ENCODE results near the gene EXOC2. TPM values are rescaled to one million over a fixed set of nuclear protein-coding genes. Genes with fewer than 3 reads are reported as not detected.

The EXOC2 gene
- total and polyA plus RNA-seq, 2 donors (not counting 1 experiment from before 2014, with no cell fraction given): 12.2 to 45.0 TPM

DNA sequence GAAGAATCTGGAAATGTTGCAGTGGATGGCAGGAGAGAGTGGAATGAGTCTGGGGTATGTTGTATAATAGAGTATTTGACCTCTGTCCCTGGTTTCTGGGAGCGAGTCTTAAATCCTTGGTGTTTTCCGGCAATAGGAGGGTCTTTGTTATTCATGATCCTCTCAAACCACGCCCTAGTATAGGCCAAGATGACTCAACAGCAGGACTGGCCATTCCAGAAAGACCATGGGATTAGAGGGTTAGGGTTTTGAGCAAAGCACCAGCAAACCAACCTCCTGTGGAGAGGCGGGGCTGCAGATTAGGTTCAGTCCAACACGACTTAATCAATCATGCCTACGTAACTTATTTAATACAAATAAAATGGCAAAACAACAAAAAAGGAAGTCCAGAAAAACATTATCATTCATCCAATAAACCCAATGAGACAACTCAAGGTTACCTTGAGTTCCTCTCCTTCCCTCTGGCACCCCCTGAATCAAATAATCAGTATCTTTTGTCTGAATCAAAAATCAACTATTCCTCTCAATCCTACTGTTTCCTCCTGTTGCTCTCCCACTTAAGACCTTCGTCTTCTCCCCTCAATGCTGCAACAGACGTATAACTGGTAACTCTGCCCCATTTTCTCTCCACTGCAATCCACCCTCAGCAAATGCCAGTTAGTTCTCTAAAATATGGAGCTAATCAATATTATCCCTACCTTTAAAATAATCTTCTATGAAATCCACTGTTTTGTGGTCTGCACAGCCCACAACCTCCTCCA lies 51.5 kb downstream of the EXOC2 start:
- no peak for ATAC-seq (ENCODE audit: low read depth)
- peaks cover 49% of the 10 kb centered on the region for H3K79me2 ChIP-seq (ENCODE audit: control insufficient read depth, insufficient read depth, low read length)
- POLR2A ChIA-PET: no interaction called here
- TF ChIP-seq EZH2 (IDR thresholded peaks at IDR 0.05; ENCODE audit: borderline replicate concordance, insufficient read depth, low read depth, low read length, poor library complexity, severe bottlenecking): no peak
- TF ChIP-seq, protein P1, sequence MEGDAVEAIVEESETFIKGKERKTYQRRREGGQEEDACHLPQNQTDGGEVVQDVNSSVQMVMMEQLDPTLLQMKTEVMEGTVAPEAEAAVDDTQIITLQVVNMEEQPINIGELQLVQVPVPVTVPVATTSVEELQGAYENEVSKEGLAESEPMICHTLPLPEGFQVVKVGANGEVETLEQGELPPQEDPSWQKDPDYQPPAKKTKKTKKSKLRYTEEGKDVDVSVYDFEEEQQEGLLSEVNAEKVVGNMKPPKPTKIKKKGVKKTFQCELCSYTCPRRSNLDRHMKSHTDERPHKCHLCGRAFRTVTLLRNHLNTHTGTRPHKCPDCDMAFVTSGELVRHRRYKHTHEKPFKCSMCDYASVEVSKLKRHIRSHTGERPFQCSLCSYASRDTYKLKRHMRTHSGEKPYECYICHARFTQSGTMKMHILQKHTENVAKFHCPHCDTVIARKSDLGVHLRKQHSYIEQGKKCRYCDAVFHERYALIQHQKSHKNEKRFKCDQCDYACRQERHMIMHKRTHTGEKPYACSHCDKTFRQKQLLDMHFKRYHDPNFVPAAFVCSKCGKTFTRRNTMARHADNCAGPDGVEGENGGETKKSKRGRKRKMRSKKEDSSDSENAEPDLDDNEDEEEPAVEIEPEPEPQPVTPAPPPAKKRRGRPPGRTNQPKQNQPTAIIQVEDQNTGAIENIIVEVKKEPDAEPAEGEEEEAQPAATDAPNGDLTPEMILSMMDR (IDR thresholded peaks at IDR 0.05): no peak
- H3K9me3 ChIP-seq (ENCODE audit: control extremely low read depth in 1 of 3, control insufficient read depth in 2 of 3, insufficient read depth in 1 of 3, low read length in 2 of 3): no peaks in the 10 kb centered on the region
- peaks cover 0 to 5% of the 10 kb centered on the region in 2 donors for H3K4me1 ChIP-seq (ENCODE audit: control insufficient read depth in 2 of 2, insufficient read depth in 2 of 2, low read length in 2 of 2)
- H3K9ac ChIP-seq (ENCODE audit: low read length): no peak overlapping the region
- intact Hi-C loops (cut with micrococcal nuclease): no loop called here
- Mint-ChIP-seq H3K9me3 (ENCODE audit: insufficient read depth) (no peaks in the 10 kb centered on the region), H3K27ac (no peak overlapping the region), H3K27me3 (no peaks in the 10 kb centered on the region), H3K4me3 (no peak overlapping the region), H3K4me1 (peaks cover 20% of the 10 kb centered on the region)
- WGBS (ENCODE audit: insufficient coverage): 100% methylated on average over 5 of the region's 8 CpGs
- H3K36me3 ChIP-seq (replicated peaks in 1 of 2; ENCODE audit: control extremely low read depth in 1 of 2, control insufficient read depth in 1 of 2, extremely low read depth in 1 of 2, insufficient read depth in 2 of 2, low read length in 1 of 2): peaks cover 1 to 11% of the 10 kb centered on the region in 2 experiments
- H3K27me3 ChIP-seq (replicated peaks in 1 of 4; ENCODE audit: control extremely low read depth in 1 of 4, control insufficient read depth in 3 of 4, insufficient read depth in 4 of 4, low read length in 3 of 4): no peaks in the 10 kb centered on the region
- no peak overlapping the region for H3K4me2 ChIP-seq (replicated peaks; ENCODE audit: low read depth, low read length, poor library complexity, severe bottlenecking)
- no peak overlapping the region for H2AFZ ChIP-seq (ENCODE audit: insufficient read depth, low read depth, low read length, poor library complexity, severe bottlenecking)
- H3K27ac ChIP-seq (ENCODE audit: low read length in 2 of 2): no peak overlapping the region
- no peak for DNase-seq
- CTCF ChIA-PET: interaction anchor here (0.8 kb wide), 1 partner anchor 9 kb away, joined by 3 read pairs; no protein-coding TSS in a partner anchor
- H3K4me3 ChIP-seq (ENCODE audit: control extremely low read depth in 1 of 5, extremely low read depth in 1 of 5, insufficient read depth in 1 of 5, low read depth in 2 of 5, low read length in 4 of 5): no peak overlapping the region
- H4K20me1 ChIP-seq (ENCODE audit: control insufficient read depth, insufficient read depth, low read length, poor library complexity, severe bottlenecking): peaks cover 37% of the 10 kb centered on the region

DNA sequence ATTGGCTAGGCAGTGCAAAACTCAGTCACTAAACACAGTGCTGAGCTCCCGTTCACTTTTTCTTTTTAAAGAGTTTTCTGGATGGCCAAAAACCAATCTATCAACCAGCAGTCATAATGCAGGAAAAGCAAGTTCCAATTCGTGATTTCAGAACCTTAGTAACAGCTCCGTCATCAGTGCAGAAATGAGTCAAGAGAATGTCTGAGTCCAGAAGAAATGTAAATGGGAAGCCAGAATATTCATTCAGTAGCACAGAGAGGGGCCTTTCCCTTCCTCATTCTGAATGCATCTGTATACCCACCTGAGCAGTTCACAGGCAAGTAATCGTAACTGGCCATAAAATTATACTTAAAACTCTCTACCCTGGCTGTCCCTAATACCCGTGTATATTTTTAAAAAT lies 56.5 kb downstream of the EXOC2 start:
- H3K27ac Mint-ChIP-seq: no peak overlapping the region
- WGBS (ENCODE audit: insufficient coverage): 82% methylated on average over 2 of the region's 5 CpGs

More for the DNA sequence above, 56.5 kb downstream of the EXOC2 start:
- no peak for TF ChIP-seq EZH2 (IDR thresholded peaks at IDR 0.05; ENCODE audit: borderline replicate concordance, insufficient read depth, low read depth, low read length, poor library complexity, severe bottlenecking)
- TF ChIP-seq, protein P1 (IDR thresholded peaks at IDR 0.05): no peak
- no peak for DNase-seq
- CTCF ChIA-PET: interaction anchor here (1.0 to 1.9 kb wide), 2 partner anchors 43 to 162 kb away, joined by 3 to 6 read pairs; no protein-coding TSS in a partner anchor
- Histone ChIP-seq H3K4me2 (replicated peaks; ENCODE audit: low read depth, low read length, poor library complexity, severe bottlenecking) (no peak overlapping the region), H3K79me2 (ENCODE audit: control insufficient read depth, insufficient read depth, low read length) (peaks cover 31% of the 10 kb centered on the region), H3K36me3 (replicated peaks in 1 of 2; ENCODE audit: control extremely low read depth in 1 of 2, control insufficient read depth in 1 of 2, extremely low read depth in 1 of 2, insufficient read depth in 2 of 2, low read length in 1 of 2) (peaks cover 4 to 20% of the 10 kb centered on the region in 2 experiments), H3K9me3 (ENCODE audit: control extremely low read depth in 1 of 3, control insufficient read depth in 2 of 3, insufficient read depth in 1 of 3, low read length in 2 of 3) (no peaks in the 10 kb centered on the region), H3K4me3 (ENCODE audit: control extremely low read depth in 1 of 5, extremely low read depth in 1 of 5, insufficient read depth in 1 of 5, low read depth in 2 of 5, low read length in 4 of 5) (no peak overlapping the region), H4K20me1 (ENCODE audit: control insufficient read depth, insufficient read depth, low read length, poor library complexity, severe bottlenecking) (peaks cover 30% of the 10 kb centered on the region), H3K27ac (ENCODE audit: low read length in 2 of 2) (no peak overlapping the region), H3K27me3 (replicated peaks in 1 of 4; ENCODE audit: control extremely low read depth in 1 of 4, control insufficient read depth in 3 of 4, insufficient read depth in 4 of 4, low read length in 3 of 4) (no peaks in the 10 kb centered on the region), H2AFZ (ENCODE audit: insufficient read depth, low read depth, low read length, poor library complexity, severe bottlenecking) (no peak overlapping the region), H3K9ac (ENCODE audit: low read length) (no peak overlapping the region), H3K4me1 (ENCODE audit: control insufficient read depth in 2 of 2, insufficient read depth in 2 of 2, low read length in 2 of 2) (no peaks in the 10 kb centered on the region)
- ATAC-seq (ENCODE audit: low read depth): no peak
- Mint-ChIP-seq H3K4me3 (no peak overlapping the region), H3K9me3 (ENCODE audit: insufficient read depth) (no peaks in the 10 kb centered on the region), H3K4me1 (no peaks in the 10 kb centered on the region), H3K27me3 (no peaks in the 10 kb centered on the region)
- POLR2A ChIA-PET: no interaction called here
- intact Hi-C loops (cut with micrococcal nuclease): no loop called here

All from B cell (primary cell).